SK-N-SH treated with all-trans-retinoic acid at 6 μM for 48 hours (cell line): ENCODE data around the gene GREM1.

Experiments used
- ARNTL ChIP-seq: fragments of 450-650 bp; formaldehyde crosslinking; IDR thresholded peaks from 2 replicates; pipeline ENCODE4 v1.5.0; 2020; ENCODE audit warnings: low read depth, mild to moderate bottlenecking, moderate library complexity, borderline replicate concordance
- CREB5 ChIP-seq: fragments of 250-450 bp; sonication (Bioruptor Pico); IDR thresholded peaks from 2 replicates; pipeline ENCODE4 v1.5.1; 2020; ENCODE audit warnings: low read depth, mild to moderate bottlenecking, moderate library complexity
- ISL1 ChIP-seq: fragments of 250-450 bp; sonication (Bioruptor Pico); IDR thresholded peaks from 2 replicates; pipeline ENCODE4 v2.1.2; 2022; ENCODE audit warnings: mild to moderate bottlenecking, moderate library complexity
- PATZ1 ChIP-seq: fragments of 250-450 bp; sonication (Bioruptor Pico); IDR thresholded peaks from 2 replicates; pipeline ENCODE4 v1.8.0; 2020; ENCODE audit warnings: mild to moderate bottlenecking, moderate library complexity, borderline replicate concordance
- RARB ChIP-seq: fragments of 250-450 bp; sonication (Bioruptor Pico); IDR thresholded peaks from 2 replicates; pipeline ENCODE4 v1.8.0; 2021; ENCODE audit warnings: mild to moderate bottlenecking, moderate library complexity
- ZNF8 ChIP-seq: fragments of 450-650 bp; formaldehyde crosslinking; IDR thresholded peaks from 2 replicates; pipeline ENCODE4 v1.5.0; 2020; ENCODE audit warnings: mild to moderate bottlenecking, moderate library complexity

- TF ChIP-seq PATZ1 (CRISPR knock-in tag) (no peak), RARB (CRISPR knock-in tag) (no peak), ZNF8 (CRISPR knock-in tag) (no peak), ISL1 (no peak), ARNTL (CRISPR knock-in tag) (no peak), CREB5 (CRISPR knock-in tag) (no peak)
Measured at GRCh38 chr15:32679298-32679690, 38.5 kb upstream of the GREM1 start.
